Chondrocyte (in vitro differentiated cells): ENCODE data around the gene PTPRN2. TPM values are rescaled to one million over a fixed set of nuclear protein-coding genes. Genes with fewer than 3 reads are reported as not detected.

Experiments used
- DNase-seq: peaks from one replicate; pipeline ENCODE4 v3.0.0; 2021; ENCODE audit warnings: mixed read lengths, low spot score
- H3K27ac Mint-ChIP-seq: one replicate; pipeline ENCODE4 v1.8.0; 2021; ENCODE audit warnings: mild to moderate bottlenecking, moderate library complexity, mixed read lengths; ENCODE audit not compliant: unreplicated experiment
- H3K27me3 Mint-ChIP-seq: 2 replicates; pipeline ENCODE4 v1.8.0; 2021; ENCODE audit warnings: low read depth, mixed read lengths
- H3K36me3 Mint-ChIP-seq: 2 replicates; pipeline ENCODE4 v1.8.0; 2021; ENCODE audit warnings: low read depth, mixed read lengths
- H3K4me1 Mint-ChIP-seq: 2 replicates; pipeline ENCODE4 v1.8.0; 2021; ENCODE audit warnings: low read depth, mild to moderate bottlenecking, mixed read lengths
- H3K4me3 Mint-ChIP-seq: one replicate; pipeline ENCODE4 v1.8.0; 2021; ENCODE audit warnings: mild to moderate bottlenecking, moderate library complexity, mixed read lengths; ENCODE audit not compliant: unreplicated experiment
- H3K9me3 Mint-ChIP-seq: 2 replicates; pipeline ENCODE4 v1.8.0; 2021; ENCODE audit warnings: low read depth, mixed read lengths
- total RNA-seq: library from RNA; stranded (reverse); gene quantifications from 3 replicates; pipeline ENCODE4 v1.2.1, GENCODE V29; 2021
- TF ChIP-seq, protein P1 (sequence below): fragments of 200-600 bp; sonication (generic); IDR thresholded peaks from 2 replicates; pipeline ENCODE4 v1.5.0; 2021; ENCODE audit warnings: antibody characterized with exemption, mild to moderate bottlenecking, moderate library complexity

Gene PTPRN2
- total RNA-seq, 1 donor from 2014 or later: 0.30 TPM

DNA sequence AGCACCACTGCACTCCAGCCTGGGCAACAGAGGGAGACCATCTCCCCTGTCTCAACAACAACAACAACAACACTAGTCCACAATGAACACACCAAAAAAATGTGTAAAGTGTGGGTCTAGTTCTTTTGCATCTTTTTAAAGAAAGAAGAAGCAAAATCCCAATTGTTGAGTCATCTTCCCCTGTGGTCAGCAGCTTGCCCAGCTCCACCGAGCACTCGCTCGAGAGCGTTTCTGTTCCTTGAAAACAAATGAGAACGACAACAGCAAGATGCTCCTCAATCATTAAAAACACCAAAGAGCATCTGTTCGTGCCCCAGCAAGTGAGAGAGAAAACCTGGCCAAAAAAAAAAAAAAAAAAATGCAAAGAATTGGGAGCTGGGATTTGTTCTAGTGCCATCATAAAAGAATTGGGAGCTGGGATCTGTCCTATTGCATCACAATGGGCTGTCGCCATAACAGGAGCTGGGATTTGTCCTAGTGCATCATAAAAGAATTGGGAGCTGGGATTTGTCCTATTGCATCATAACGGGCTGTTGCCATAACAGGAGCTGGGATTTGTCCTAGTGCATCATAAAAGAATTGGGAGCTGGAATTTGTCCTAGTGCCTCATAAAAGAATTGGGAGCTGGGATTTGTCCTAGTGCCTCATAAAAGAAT, 118.1 kb downstream of the PTPRN2 start:
- Mint-ChIP-seq H3K9me3 (peaks cover 10% of the 10 kb centered on the region), H3K4me3 (no peak overlapping the region), H3K36me3 (peaks cover 2% of the 10 kb centered on the region), H3K27me3 (no peaks in the 10 kb centered on the region), H3K4me1 (no peaks in the 10 kb centered on the region), H3K27ac (no peak overlapping the region)
- TF ChIP-seq, protein P1, sequence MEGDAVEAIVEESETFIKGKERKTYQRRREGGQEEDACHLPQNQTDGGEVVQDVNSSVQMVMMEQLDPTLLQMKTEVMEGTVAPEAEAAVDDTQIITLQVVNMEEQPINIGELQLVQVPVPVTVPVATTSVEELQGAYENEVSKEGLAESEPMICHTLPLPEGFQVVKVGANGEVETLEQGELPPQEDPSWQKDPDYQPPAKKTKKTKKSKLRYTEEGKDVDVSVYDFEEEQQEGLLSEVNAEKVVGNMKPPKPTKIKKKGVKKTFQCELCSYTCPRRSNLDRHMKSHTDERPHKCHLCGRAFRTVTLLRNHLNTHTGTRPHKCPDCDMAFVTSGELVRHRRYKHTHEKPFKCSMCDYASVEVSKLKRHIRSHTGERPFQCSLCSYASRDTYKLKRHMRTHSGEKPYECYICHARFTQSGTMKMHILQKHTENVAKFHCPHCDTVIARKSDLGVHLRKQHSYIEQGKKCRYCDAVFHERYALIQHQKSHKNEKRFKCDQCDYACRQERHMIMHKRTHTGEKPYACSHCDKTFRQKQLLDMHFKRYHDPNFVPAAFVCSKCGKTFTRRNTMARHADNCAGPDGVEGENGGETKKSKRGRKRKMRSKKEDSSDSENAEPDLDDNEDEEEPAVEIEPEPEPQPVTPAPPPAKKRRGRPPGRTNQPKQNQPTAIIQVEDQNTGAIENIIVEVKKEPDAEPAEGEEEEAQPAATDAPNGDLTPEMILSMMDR: no peak
- DNase-seq: no peak

- H3K9me3 Mint-ChIP-seq: peaks cover 12% of the 10 kb centered on the region
- H3K27me3 Mint-ChIP-seq: no peaks in the 10 kb centered on the region
- H3K36me3 Mint-ChIP-seq: peaks cover 2% of the 10 kb centered on the region
- TF ChIP-seq, protein P1: no peak
- no peak overlapping the region for H3K4me3 Mint-ChIP-seq
- no peak for DNase-seq
- H3K27ac Mint-ChIP-seq: no peak overlapping the region
- H3K4me1 Mint-ChIP-seq: no peaks in the 10 kb centered on the region
Measured at GRCh38 chr7:158468700-158469296, 118.8 kb downstream of the PTPRN2 start.

- Mint-ChIP-seq H3K27me3 (no peaks in the 10 kb centered on the region), H3K27ac (no peak overlapping the region), H3K4me3 (no peak overlapping the region), H3K4me1 (no peaks in the 10 kb centered on the region), H3K9me3 (peaks cover 17% of the 10 kb centered on the region), H3K36me3 (peaks cover 2% of the 10 kb centered on the region)
- no peak for DNase-seq
- TF ChIP-seq, protein P1: no peak
Measured at GRCh38 chr7:158468181-158468580, 119.4 kb downstream of the PTPRN2 start.

- Mint-ChIP-seq H3K27me3 (no peaks in the 10 kb centered on the region), H3K36me3 (peaks cover 2% of the 10 kb centered on the region), H3K4me1 (no peaks in the 10 kb centered on the region), H3K27ac (no peak overlapping the region), H3K4me3 (no peak overlapping the region), H3K9me3 (peaks cover 18% of the 10 kb centered on the region)
- no peak for DNase-seq
- TF ChIP-seq, protein P1: no peak
Measured at GRCh38 chr7:158467562-158467961, 120.1 kb downstream of the PTPRN2 start.

DNA sequence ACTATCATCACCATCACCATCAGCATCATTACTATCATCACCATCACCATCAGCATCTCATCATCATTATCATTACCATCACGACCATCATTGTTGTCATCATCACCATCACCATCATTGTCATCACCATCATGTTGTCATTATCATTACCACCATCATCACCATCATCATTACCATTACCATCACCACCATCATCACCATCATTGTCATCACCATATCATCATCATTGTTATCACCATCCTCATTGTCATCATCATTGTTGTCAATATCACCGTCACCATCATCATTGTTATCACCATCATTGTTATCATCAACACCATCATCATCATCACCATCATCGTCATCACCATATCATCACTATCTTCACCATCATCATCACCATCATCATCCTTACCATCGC, 124.3 kb downstream of the PTPRN2 start:
- Mint-ChIP-seq H3K9me3 (peaks cover 26% of the 10 kb centered on the region), H3K27ac (no peak overlapping the region), H3K36me3 (peaks cover 2% of the 10 kb centered on the region), H3K27me3 (no peaks in the 10 kb centered on the region), H3K4me3 (no peak overlapping the region), H3K4me1 (no peaks in the 10 kb centered on the region)
- no peak for DNase-seq
- TF ChIP-seq, protein P1: no peak
